Tibial artery (tissue), 4 donors: ENCODE measurements around the gene CGN.

Experiments
- DNase-seq, 2 donors: peaks; one replicate each; pipeline ENCODE4 v3.0.0-alpha.2; 2019
- H3K27ac ChIP-seq, 2 donors: fragments of 200-600 bp; sonication (generic) in 1 of 2; 1 replicate in 1 of 2; 2 replicates in 1 of 2; pipeline ENCODE4 v1.5.1; 2018 to 2019; ENCODE audit warnings: mild to moderate bottlenecking in 1 of 2
- H3K27me3 ChIP-seq, 2 donors: fragments of 200-600 bp; sonication (generic) in 1 of 2; one replicate each; pipeline versions ENCODE4 v1.5.1 to v1.6.0; 2016 to 2019
- H3K36me3 ChIP-seq, 3 donors: fragments of 200-600 bp; sonication (generic) in 2 of 3; one replicate each; pipeline ENCODE4 v1.5.1; 2016 to 2019; ENCODE audit warnings: mild to moderate bottlenecking in 2 of 3
- H3K4me1 ChIP-seq, 4 donors: fragments of 200-600 bp; sonication (generic) in 2 of 4; 1 replicate in 3 of 4; 2 replicates in 1 of 4; pipeline ENCODE4 v1.5.1; 2016 to 2019
- H3K4me3 ChIP-seq, 2 donors: fragments of 200-600 bp; sonication (generic) in 1 of 2; 1 replicate in 1 of 2; 2 replicates in 1 of 2; pipeline ENCODE4 v1.5.1; 2018 to 2019; ENCODE audit warnings: mild to moderate bottlenecking in 2 of 2
- H3K9me3 ChIP-seq, 3 donors: fragments of 200-600 bp; sonication (generic) in 1 of 3; one replicate each; pipeline ENCODE4 v1.5.1; 2016 to 2019
- CTCF ChIP-seq, 2 experiments: fragments of 200-600 bp in 1 of 2; fragments of 450-650 bp in 1 of 2; IDR thresholded peaks; one replicate each; pipeline ENCODE4 v1.5.1; 2017 to 2019; ENCODE audit warnings: antibody characterized with exemption in 2 of 2, mild to moderate bottlenecking in 1 of 2, moderate library complexity in 1 of 2
- intact Hi-C: fragments of 100-400 bp; cut with DNase I; formaldehyde crosslinking; loops from one replicate; pipeline ENCODE4 v1.15.0; 2023; ENCODE audit warnings: low total_unique reads

Gene CGN

GRCh38 chr1:151524736-151525135, 13.5 kb downstream of the CGN start:
- intact Hi-C loops: no loop called here
- TF ChIP-seq CTCF (IDR thresholded peaks at IDR 0.05): no peak

DNA sequence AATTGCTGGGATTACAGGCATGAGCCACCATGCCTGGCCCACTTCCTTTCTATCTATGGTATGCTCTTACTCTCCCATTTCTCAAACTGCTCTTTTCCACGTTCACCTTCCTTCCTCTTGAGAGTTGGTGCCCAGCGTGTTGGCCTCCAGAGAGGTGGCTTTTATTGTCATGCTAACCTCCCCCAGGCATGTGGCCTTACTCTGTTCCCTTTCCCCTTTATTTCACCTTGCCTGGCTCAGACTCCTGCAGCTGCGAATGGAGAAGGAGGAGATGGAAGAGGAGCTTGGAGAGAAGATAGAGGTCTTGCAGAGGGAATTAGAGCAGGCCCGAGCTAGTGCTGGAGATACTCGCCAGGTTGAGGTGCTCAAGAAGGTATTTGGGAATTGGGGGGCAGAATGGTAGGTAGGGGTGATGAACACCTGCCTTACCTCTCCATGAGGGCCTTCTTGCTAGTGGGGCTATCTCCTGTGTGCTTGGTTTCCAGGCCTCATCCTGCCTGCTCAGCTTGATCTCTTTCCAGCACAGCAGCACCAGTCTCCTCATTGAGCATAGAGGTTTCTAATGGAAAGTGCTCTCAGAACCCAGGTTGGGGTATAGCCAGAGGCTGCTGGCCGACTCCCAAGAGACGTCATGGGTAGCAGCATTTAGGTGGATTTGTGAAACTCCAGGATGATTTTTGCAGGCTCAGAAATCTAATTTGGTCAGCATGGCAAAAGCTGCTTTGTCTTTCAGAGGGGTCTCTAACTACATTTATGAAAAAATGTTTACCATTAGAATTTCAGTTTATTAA, 15.7 kb downstream of the CGN start:
- peaks cover 0 to 7% of the 10 kb centered on the region in 2 donors for H3K27me3 ChIP-seq
- no peak overlapping the region for H3K4me3 ChIP-seq
- DNase-seq: no peak
- H3K27ac ChIP-seq: no peak overlapping the region
- no peaks in the 10 kb centered on the region for H3K9me3 ChIP-seq
- intact Hi-C loops: no loop called here
- H3K4me1 ChIP-seq: no peaks in the 10 kb centered on the region
- H3K36me3 ChIP-seq: peaks cover 0 to 34% (median 0%) of the 10 kb centered on the region in 3 donors
- TF ChIP-seq CTCF (IDR thresholded peaks at IDR 0.05): no peak

More at GRCh38 chr1:151524736-151525135, 13.5 kb downstream of the CGN start:
- H3K4me1 ChIP-seq: no peaks in the 10 kb centered on the region
- H3K4me3 ChIP-seq: no peak overlapping the region
- peaks cover 0 to 11% of the 10 kb centered on the region in 2 donors for H3K27me3 ChIP-seq
- no peaks in the 10 kb centered on the region for H3K9me3 ChIP-seq
- H3K27ac ChIP-seq: no peak overlapping the region
- peaks cover 0 to 22% (median 0%) of the 10 kb centered on the region in 3 donors for H3K36me3 ChIP-seq
- no peak for DNase-seq

DNA sequence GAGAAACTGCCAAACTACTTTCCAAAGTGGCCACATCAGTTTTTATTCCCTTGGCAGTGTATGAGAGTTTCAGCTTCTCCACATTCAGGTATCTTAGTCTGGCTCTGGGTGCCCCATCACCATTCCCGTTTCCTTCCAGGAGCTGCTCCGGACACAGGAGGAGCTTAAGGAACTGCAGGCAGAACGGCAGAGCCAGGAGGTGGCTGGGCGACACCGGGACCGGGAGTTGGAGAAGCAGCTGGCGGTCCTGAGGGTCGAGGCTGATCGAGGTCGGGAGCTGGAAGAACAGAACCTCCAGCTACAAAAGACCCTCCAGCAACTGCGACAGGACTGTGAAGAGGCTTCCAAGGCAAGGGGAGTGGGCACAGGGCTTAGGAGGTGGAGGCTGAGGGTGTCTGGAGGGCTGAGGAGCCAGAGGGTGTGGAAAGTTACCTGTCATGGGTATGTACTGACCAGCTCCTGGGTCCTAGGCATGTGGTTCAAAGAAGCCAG, 18.1 kb downstream of the CGN start:
- no peak for DNase-seq
- TF ChIP-seq CTCF (IDR thresholded peaks at IDR 0.05): no peak
- no peak overlapping the region for H3K27ac ChIP-seq
- H3K9me3 ChIP-seq: no peaks in the 10 kb centered on the region
- H3K4me1 ChIP-seq: no peaks in the 10 kb centered on the region
- H3K36me3 ChIP-seq: peaks cover 0 to 34% (median 0%) of the 10 kb centered on the region in 3 donors
- peaks cover 0 to 6% of the 10 kb centered on the region in 2 donors for H3K27me3 ChIP-seq
- H3K4me3 ChIP-seq: no peak overlapping the region
- intact Hi-C loops: no loop called here

DNA sequence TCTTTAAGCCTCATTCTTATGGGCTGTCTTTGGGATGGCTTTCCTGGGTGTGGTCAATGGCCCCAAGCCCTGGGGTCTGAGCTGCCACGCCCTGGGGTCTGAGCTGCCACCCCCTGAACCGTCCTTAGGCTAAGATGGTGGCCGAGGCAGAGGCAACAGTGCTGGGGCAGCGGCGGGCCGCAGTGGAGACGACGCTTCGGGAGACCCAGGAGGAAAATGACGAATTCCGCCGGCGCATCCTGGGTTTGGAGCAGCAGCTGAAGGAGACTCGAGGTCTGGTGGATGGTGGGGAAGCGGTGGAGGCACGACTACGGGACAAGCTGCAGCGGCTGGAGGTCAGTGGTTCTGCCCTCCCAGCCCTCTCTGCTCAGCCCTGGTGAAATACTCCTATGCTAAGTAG, 18.6 kb downstream of the CGN start:
- Histone ChIP-seq H3K9me3 (no peaks in the 10 kb centered on the region), H3K36me3 (peaks cover 0 to 29% (median 0%) of the 10 kb centered on the region in 3 donors), H3K27me3 (peaks cover 0 to 6% of the 10 kb centered on the region in 2 donors), H3K4me3 (no peak overlapping the region), H3K4me1 (no peaks in the 10 kb centered on the region), H3K27ac (no peak overlapping the region)
- DNase-seq: no peak
- intact Hi-C loops: loop anchor here (10.0 kb wide), 2 partner anchors 65 to 85 kb away; no protein-coding TSS in a partner anchor
- TF ChIP-seq CTCF (IDR thresholded peaks at IDR 0.05): no peak

GRCh38 chr1:151530461-151530860, 19.3 kb downstream of the CGN start:
- Histone ChIP-seq H3K4me3 (no peak overlapping the region), H3K27me3 (peaks cover 0 to 6% of the 10 kb centered on the region in 2 donors), H3K4me1 (no peaks in the 10 kb centered on the region), H3K9me3 (no peaks in the 10 kb centered on the region), H3K36me3 (peaks cover 0 to 22% (median 0%) of the 10 kb centered on the region in 3 donors), H3K27ac (no peak overlapping the region)
- intact Hi-C loops: loop anchor here (10.0 kb wide), 2 partner anchors 64 to 86 kb away; no protein-coding TSS in a partner anchor
- no peak for DNase-seq
- TF ChIP-seq CTCF (IDR thresholded peaks at IDR 0.05): no peak
